Endothelial cell of umbilical vein (primary cell): Measurements from ENCODE around the gene PLB1. TPM values are rescaled to one million over a fixed set of nuclear protein-coding genes. Genes with fewer than 3 reads are reported as not detected.

Experiments used
- BruUV-seq: library from RNA; stranded (reverse); fragments of 400-500 nt; replicated peaks from 2 replicates; lab custom pipeline; 2021; lab: Mats Ljungman, UMichigan
- CTCF ChIA-PET: fragments of 300-600, 350-600 bp; sonication (Branson Sonifier 250); formaldehyde crosslinking; loops from one replicate; lab custom pipeline; 2021; ENCODE audit warnings: antibody characterized with exemption, inconsistent platforms; lab: Charles Lee
- POLR2A ChIA-PET: fragments of 300-600, 350-600 bp; sonication (Branson Sonifier 250); formaldehyde crosslinking; loops from one replicate; lab custom pipeline; 2021; ENCODE audit warnings: antibody characterized with exemption, inconsistent platforms; lab: Charles Lee
- DNase-seq: peaks from one replicate; pipeline ENCODE4 v3.0.0-alpha.2; 2011; ENCODE audit warnings: low read depth, low spot score
- FAIRE-seq: peaks from 2 replicates; lab custom pipeline; 2011; peaks lifted over from hg19 to GRCh38; lab: Jason Lieb, UNC
- H2AFZ ChIP-seq: 2 replicates; pipeline ENCODE4 v1.6.0; 2012; ENCODE audit warnings: low read depth, low read length, control low read depth, inconsistent platforms
- H3K27ac ChIP-seq: 2 replicates; pipeline ENCODE4 v1.5.1; 2011; ENCODE audit warnings: low read depth, mild to moderate bottlenecking, control low read depth, low read length, moderate library complexity; ENCODE audit not compliant: insufficient read depth
- H3K27me3 ChIP-seq, 2 experiments: 2 replicates each; pipeline versions ENCODE4 v1.6.0 to v1.6.1; 2011; ENCODE audit warnings: low read length in 2 of 2, mixed read lengths in 1 of 2; ENCODE audit not compliant: control insufficient read depth in 2 of 2, insufficient read depth in 2 of 2
- H3K36me3 ChIP-seq, 2 experiments: 2 replicates in 1 of 2; 3 replicates in 1 of 2; pipeline ENCODE4 v1.5.1; 2011; ENCODE audit warnings: low read length in 2 of 2, mild to moderate bottlenecking in 1 of 2, moderate library complexity in 1 of 2; ENCODE audit not compliant: control insufficient read depth in 2 of 2, insufficient read depth in 2 of 2; ENCODE audit errors: extremely low read depth in 1 of 2
- H3K4me1 ChIP-seq: 3 replicates; pipeline ENCODE4 v1.5.1; 2011; ENCODE audit warnings: mild to moderate bottlenecking, low read length; ENCODE audit not compliant: control insufficient read depth, insufficient read depth; ENCODE audit errors: extremely low read depth
- H3K4me2 ChIP-seq: 2 replicates; pipeline ENCODE4 v1.6.1; 2011; ENCODE audit warnings: low read length, control low read depth, mixed read lengths; ENCODE audit not compliant: insufficient read depth
- H3K4me3 ChIP-seq, 3 experiments: fragments of 200-600 bp in 1 of 3; sonication (generic), shearing (Covaris generic) in 1 of 3; replicated peaks in 1 of 3; 2 replicates each; pipeline ENCODE4 v1.5.1; 2011 to 2016; ENCODE audit warnings: control low read depth in 3 of 3, low read length in 3 of 3, mild to moderate bottlenecking in 2 of 3, inconsistent platforms in 1 of 3, low read depth in 1 of 3, moderate library complexity in 1 of 3; ENCODE audit not compliant: insufficient read depth in 1 of 3
- H3K79me2 ChIP-seq: 2 replicates; pipeline ENCODE4 v1.6.0; 2012; ENCODE audit warnings: low read length, inconsistent platforms; ENCODE audit not compliant: control insufficient read depth, insufficient read depth
- H3K9ac ChIP-seq: replicated peaks from 2 replicates; pipeline ENCODE3; 2011; ENCODE audit warnings: low read length, control low read depth; ENCODE audit not compliant: insufficient read depth; ENCODE audit errors: extremely low read depth
- H3K9me1 ChIP-seq: replicated peaks from 3 replicates; pipeline ENCODE4 v1.6.0; 2011; ENCODE audit warnings: mild to moderate bottlenecking, low read length; ENCODE audit not compliant: control insufficient read depth, insufficient read depth; ENCODE audit errors: extremely low read depth
- H3K9me3 ChIP-seq: replicated peaks from 2 replicates; pipeline ENCODE4 v1.5.1; 2012; ENCODE audit warnings: low read length, inconsistent platforms; ENCODE audit not compliant: control insufficient read depth, insufficient read depth
- H4K20me1 ChIP-seq: replicated peaks from 2 replicates; pipeline ENCODE3; 2011; ENCODE audit warnings: mild to moderate bottlenecking, low read length; ENCODE audit not compliant: control insufficient read depth, insufficient read depth; ENCODE audit errors: extremely low read depth
- EZH2 ChIP-seq: IDR thresholded peaks from 2 replicates; pipeline ENCODE4 v1.6.1; 2012; ENCODE audit warnings: borderline replicate concordance, low read depth, mild to moderate bottlenecking, moderate library complexity, low read length, inconsistent platforms; ENCODE audit not compliant: severe bottlenecking
- FOS ChIP-seq: IDR thresholded peaks from 2 replicates; pipeline ENCODE4 v1.6.1; 2011; ENCODE audit warnings: mild to moderate bottlenecking, low read length, moderate library complexity, borderline replicate concordance; ENCODE audit not compliant: insufficient read depth
- GATA2 ChIP-seq: IDR thresholded peaks from 2 replicates; pipeline ENCODE4 v1.7.0; 2011; ENCODE audit warnings: low read depth, mild to moderate bottlenecking, moderate library complexity, mixed read lengths, low read length; ENCODE audit not compliant: insufficient read length, insufficient read depth
- JUN ChIP-seq: IDR thresholded peaks from 2 replicates; pipeline ENCODE4 v1.6.1; 2011; ENCODE audit warnings: borderline replicate concordance, low read depth; ENCODE audit not compliant: insufficient read length, insufficient read depth
- MAX ChIP-seq: IDR thresholded peaks from 2 replicates; pipeline ENCODE4 v1.6.1; 2011; ENCODE audit not compliant: insufficient read depth, insufficient read length
- MYC ChIP-seq: IDR thresholded peaks from one replicate; pipeline ENCODE4 v1.6.1; 2011; ENCODE audit warnings: mild to moderate bottlenecking, low read depth, low read length
- POLR2A ChIP-seq: IDR thresholded peaks from 2 replicates; pipeline ENCODE4 v1.6.1; 2012; ENCODE audit warnings: low read depth, mild to moderate bottlenecking, control low read depth, low read length
- POLR2AphosphoS5 ChIP-seq: IDR thresholded peaks from 2 replicates; pipeline ENCODE4 v1.6.1; 2012; ENCODE audit warnings: low read depth, mild to moderate bottlenecking, control low read depth, low read length, moderate library complexity; ENCODE audit not compliant: insufficient read depth
- dilution Hi-C: fragments of 300-500 bp; cut with MboI; formaldehyde crosslinking; loops from one replicate; pipeline ENCODE4 v1.15.0; 2019; ENCODE audit warnings: low sequenced_read_pairs; ENCODE audit not compliant: extremely low pct_ligation_motif_present
- intact Hi-C: fragments of 100-400 bp; cut with micrococcal nuclease; formaldehyde crosslinking; loops from one replicate; pipeline ENCODE4 v1.10.0; 2022
- polyA plus RNA-seq, 4 experiments: library from polyadenylated mRNA; depleted of rRNA in 3 of 4; stranded (reverse) in 3 of 4; unstranded in 1 of 4; fragments of >200 nt; gene quantifications; 2 replicates each; pipeline versions ENCODE4 v1.2.1 to v1.2.3, GENCODE V29; 2011 to 2012; ENCODE audit warnings: missing spikeins in 1 of 4
- total RNA-seq: library from RNA; stranded (reverse); gene quantifications from 2 replicates; pipeline ENCODE4 v1.2.3, GENCODE V29; 2021
- TF ChIP-seq, protein P1 (sequence below), 2 donors: IDR thresholded peaks; 1 replicate in 1 of 2; 2 replicates in 1 of 2; pipeline ENCODE4 v1.5.1; 2011; ENCODE audit warnings: low read length in 2 of 2, mild to moderate bottlenecking in 2 of 2, moderate library complexity in 2 of 2, control low read depth in 1 of 2, inconsistent platforms in 1 of 2, low read depth in 1 of 2; ENCODE audit not compliant: insufficient read depth in 1 of 2; ENCODE audit errors: extremely low read depth in 1 of 2

PLB1 gene
- total and polyA plus RNA-seq, 2 donors (not counting 3 experiments of a cell fraction or from before 2014, with no cell fraction given) = 0.75 to 0.80 TPM

DNA sequence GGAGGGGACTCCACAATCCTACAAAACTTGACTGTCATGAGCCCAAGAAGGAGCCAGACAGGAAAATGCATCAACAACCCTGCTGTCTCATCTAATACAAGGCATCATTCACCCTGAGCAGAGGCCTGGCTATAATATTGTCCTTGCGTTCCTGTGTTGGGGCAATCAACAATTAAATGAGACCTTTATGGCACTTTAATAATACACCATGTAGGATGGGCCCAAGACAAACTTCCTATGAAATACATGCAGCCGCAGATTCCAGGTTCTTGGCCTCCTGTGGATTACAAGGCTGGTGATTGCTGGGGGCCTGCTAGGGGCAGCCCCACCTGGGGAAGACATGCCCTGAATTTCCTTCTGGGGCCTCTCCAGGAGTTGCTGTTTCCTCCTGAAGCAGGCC is 173.0 kb downstream of the PLB1 start:
- H3K36me3 ChIP-seq = no peaks in the 10 kb centered on the region
- no TSS peak for BruUV-seq
- H3K4me1 ChIP-seq = peaks cover 13% of the 10 kb centered on the region
- no peak overlapping the region for H3K9ac ChIP-seq
- DNase-seq (no peak), FAIRE-seq (no peak)
- H3K9me1 ChIP-seq = no peaks in the 10 kb centered on the region
- dilution Hi-C loops = no loop called here
- intact Hi-C loops = no loop called here
- H3K4me2 ChIP-seq = no peak overlapping the region
- ChIA-PET POLR2A (no interaction called here), CTCF (no interaction called here)
- no peak overlapping the region for H2AFZ ChIP-seq
- no peaks in the 10 kb centered on the region for H4K20me1 ChIP-seq
- TF ChIP-seq MAX (no peak), JUN (no peak), FOS (no peak), POLR2A (no peak), EZH2 (no peak), POLR2AphosphoS5 (no peak), GATA2 (no peak), MYC (no peak)
- TF ChIP-seq, protein P1, sequence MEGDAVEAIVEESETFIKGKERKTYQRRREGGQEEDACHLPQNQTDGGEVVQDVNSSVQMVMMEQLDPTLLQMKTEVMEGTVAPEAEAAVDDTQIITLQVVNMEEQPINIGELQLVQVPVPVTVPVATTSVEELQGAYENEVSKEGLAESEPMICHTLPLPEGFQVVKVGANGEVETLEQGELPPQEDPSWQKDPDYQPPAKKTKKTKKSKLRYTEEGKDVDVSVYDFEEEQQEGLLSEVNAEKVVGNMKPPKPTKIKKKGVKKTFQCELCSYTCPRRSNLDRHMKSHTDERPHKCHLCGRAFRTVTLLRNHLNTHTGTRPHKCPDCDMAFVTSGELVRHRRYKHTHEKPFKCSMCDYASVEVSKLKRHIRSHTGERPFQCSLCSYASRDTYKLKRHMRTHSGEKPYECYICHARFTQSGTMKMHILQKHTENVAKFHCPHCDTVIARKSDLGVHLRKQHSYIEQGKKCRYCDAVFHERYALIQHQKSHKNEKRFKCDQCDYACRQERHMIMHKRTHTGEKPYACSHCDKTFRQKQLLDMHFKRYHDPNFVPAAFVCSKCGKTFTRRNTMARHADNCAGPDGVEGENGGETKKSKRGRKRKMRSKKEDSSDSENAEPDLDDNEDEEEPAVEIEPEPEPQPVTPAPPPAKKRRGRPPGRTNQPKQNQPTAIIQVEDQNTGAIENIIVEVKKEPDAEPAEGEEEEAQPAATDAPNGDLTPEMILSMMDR (IDR thresholded peaks at IDR 0.05; ENCODE audit: extremely low read depth in 1 of 2, insufficient read depth in 1 of 2, low read depth in 1 of 2, low read length in 2 of 2) = no peak
- H3K27me3 ChIP-seq = no peaks in the 10 kb centered on the region
- no peaks in the 10 kb centered on the region for H3K79me2 ChIP-seq
- H3K27ac ChIP-seq = no peak overlapping the region
- no peaks in the 10 kb centered on the region for H3K9me3 ChIP-seq
- H3K4me3 ChIP-seq = no peak overlapping the region
